OCI-LY1 (cell line): ENCODE results near the gene RNF217.

Experiments
- CTCF ChIP-seq: fragments of 200-600 bp; sonication (generic), shearing (Covaris generic); IDR thresholded peaks from 2 replicates; pipeline ENCODE4 v1.5.1; 2017; ENCODE audit warnings: mild to moderate bottlenecking, antibody characterized with exemption, low read length, moderate library complexity, mixed read lengths
- EZH2 ChIP-seq: fragments of 200-600 bp; sonication (generic), shearing (Covaris generic); IDR thresholded peaks from 2 replicates; pipeline ENCODE4 v1.8.0; 2017; ENCODE audit warnings: borderline replicate concordance, mixed run types, mild to moderate bottlenecking, antibody characterized with exemption, low read length, moderate library complexity, mixed read lengths

- TF ChIP-seq CTCF, result no peak
- TF ChIP-seq EZH2, result no peak
Observed at GRCh38 chr6:124979294-124979678, 17.0 kb downstream of the RNF217 start.
